D721Med (cell line): ENCODE results near the gene EMP3.
"Not testable (repeated sequence)": the region's sequence is repeated elsewhere in the genome, so short reads cannot be mapped to it uniquely, and the experiment has no call there.

ENCODE experiments used
- DNase-seq: peaks from one replicate; pipeline ENCODE4 v3.0.0; 2011; ENCODE audit warnings: low spot score; ENCODE audit not compliant: insufficient read length
- FAIRE-seq: peaks from 2 replicates; lab custom pipeline; 2011; peaks lifted over from hg19 to GRCh38; lab: Jason Lieb, UNC
- TF ChIP-seq, protein P1 (sequence below): IDR thresholded peaks from 2 replicates; pipeline ENCODE4 v1.5.1; 2012; ENCODE audit warnings: mild to moderate bottlenecking, control low read depth; ENCODE audit not compliant: insufficient read depth; ENCODE audit errors: missing control alignments

The EMP3 gene

DNA sequence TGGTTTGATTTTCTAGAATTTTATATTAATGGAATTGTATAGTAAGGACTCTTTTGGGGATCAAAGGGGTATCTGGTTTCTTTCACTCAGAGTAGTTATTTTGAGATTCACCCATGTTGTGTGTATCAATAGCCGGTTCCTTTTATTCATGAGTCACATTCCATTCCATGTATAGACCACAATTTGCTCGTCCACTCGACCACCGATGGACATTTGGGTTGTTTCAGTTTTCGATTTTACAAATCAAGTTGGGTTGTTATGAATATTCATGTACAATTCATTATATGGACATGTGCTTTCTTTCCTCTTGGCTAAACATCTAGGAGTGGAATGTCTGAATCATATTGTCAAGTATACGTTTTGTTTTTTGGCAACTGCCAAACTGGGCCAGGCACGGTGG is 9.6 kb upstream of the EMP3 start:
- no peak for FAIRE-seq
- TF ChIP-seq, protein P1, sequence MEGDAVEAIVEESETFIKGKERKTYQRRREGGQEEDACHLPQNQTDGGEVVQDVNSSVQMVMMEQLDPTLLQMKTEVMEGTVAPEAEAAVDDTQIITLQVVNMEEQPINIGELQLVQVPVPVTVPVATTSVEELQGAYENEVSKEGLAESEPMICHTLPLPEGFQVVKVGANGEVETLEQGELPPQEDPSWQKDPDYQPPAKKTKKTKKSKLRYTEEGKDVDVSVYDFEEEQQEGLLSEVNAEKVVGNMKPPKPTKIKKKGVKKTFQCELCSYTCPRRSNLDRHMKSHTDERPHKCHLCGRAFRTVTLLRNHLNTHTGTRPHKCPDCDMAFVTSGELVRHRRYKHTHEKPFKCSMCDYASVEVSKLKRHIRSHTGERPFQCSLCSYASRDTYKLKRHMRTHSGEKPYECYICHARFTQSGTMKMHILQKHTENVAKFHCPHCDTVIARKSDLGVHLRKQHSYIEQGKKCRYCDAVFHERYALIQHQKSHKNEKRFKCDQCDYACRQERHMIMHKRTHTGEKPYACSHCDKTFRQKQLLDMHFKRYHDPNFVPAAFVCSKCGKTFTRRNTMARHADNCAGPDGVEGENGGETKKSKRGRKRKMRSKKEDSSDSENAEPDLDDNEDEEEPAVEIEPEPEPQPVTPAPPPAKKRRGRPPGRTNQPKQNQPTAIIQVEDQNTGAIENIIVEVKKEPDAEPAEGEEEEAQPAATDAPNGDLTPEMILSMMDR = no peak
- DNase-seq = no peak

DNA sequence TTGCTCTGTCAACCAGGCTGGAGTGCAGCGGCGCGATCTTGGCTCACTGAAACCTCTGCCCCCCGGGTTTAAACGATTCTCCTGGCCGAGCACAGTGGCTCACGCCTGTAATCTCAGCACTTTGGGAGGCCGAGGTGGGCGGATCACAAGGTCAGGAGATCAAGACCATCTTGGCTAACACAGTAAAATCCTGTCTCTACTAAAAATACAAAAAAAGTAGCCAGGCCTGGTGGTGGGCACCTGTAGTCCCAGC is 7.7 kb upstream of the EMP3 start:
- not testable (repeated sequence) for FAIRE-seq, DNase-seq

DNA sequence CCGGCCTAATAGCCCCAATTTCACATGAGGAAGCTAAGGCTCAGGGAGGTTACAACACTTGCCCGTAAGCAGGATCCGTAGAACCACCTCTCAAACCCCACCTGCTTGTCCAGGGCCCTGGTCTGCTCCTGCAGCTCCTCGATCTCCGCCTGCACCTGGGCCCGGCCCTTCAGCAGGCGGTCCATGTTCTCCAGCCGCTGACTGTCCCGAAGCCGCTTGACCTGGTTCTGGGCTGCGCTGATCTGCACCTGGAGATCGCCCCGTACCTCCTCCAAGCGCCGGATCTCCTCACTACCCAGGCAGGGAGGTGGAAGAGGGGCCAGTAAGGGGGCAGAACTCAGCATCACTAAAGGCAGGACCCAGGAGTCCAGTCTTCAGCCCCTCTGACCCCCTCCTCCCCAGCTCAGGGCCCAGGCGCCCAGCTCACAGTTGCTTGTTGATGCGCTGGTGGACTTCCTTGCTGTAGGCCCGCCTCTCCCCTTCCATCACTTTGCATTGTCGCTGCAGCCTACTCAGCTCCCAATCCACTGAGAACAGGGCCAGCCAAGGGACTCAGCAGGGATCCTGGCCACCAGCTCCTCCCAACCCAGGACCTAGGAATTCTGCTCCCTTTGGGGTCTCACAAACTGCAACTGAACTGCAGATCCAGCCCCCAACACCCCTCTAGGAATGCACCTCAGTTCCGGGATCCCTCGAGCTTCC is 6.9 kb upstream of the EMP3 start:
- DNase-seq (no peak), FAIRE-seq (no peak)
- TF ChIP-seq, protein P1 = no peak

DNA sequence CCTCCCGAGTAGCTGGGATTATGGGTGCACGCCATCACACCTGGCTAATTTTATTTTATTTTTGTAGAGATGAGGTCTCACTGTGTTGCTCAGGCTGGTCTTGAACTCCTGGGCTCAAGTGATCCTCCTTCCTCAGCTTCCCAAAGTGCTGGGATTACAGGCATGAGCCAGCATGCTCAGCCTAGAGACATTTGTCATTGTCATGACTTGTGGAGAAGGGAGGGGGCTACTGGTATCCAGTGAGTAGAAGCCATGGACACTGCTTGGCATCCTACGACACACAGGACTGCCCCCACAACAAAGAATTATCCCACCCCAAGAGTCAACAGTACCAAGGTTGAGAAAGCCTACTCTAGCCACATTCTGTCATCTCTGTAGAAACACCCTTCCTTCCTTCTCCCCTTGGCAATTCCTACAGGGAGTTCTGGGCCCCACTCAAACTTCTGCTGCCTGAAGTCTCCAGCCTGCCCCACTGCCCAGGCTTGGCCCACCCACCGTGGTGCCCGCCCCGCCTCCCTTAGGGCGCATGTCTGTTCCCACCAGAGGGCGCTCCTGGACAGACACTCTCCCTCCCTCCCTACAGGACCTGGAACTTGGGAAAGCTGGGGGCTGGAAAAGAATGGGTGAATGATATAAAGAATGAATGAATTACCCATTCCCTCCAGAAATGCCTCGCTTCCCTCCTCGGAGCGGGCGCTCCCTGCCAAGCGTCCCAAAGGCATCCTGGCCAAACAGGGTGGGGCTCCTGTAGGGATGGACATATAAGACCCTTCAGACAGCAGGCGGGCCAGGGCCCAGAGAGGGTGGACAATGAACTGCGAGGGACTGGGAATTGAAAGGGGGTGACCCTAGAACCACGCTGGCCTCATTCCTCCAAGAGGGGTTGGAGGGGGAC is 5.5 kb upstream of the EMP3 start:
- no peak for FAIRE-seq
- TF ChIP-seq, protein P1 = peak; percentile 79
- no peak for DNase-seq

DNA sequence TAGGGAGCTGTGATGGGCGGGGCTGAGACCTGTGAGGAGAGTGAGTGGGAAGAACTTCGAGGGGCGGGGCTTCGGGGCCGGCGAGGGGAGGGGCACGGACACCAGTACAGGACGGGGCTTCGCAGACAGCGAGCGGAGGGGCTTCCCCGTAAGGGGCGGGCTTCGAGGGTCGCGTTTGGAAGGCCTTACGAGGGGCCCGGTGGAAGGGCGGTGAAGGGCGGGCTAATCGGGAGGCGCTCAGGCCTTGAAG is 4.1 kb upstream of the EMP3 start:
- FAIRE-seq (no peak), DNase-seq (peak; percentile 85)
- TF ChIP-seq, protein P1 = no peak

DNA sequence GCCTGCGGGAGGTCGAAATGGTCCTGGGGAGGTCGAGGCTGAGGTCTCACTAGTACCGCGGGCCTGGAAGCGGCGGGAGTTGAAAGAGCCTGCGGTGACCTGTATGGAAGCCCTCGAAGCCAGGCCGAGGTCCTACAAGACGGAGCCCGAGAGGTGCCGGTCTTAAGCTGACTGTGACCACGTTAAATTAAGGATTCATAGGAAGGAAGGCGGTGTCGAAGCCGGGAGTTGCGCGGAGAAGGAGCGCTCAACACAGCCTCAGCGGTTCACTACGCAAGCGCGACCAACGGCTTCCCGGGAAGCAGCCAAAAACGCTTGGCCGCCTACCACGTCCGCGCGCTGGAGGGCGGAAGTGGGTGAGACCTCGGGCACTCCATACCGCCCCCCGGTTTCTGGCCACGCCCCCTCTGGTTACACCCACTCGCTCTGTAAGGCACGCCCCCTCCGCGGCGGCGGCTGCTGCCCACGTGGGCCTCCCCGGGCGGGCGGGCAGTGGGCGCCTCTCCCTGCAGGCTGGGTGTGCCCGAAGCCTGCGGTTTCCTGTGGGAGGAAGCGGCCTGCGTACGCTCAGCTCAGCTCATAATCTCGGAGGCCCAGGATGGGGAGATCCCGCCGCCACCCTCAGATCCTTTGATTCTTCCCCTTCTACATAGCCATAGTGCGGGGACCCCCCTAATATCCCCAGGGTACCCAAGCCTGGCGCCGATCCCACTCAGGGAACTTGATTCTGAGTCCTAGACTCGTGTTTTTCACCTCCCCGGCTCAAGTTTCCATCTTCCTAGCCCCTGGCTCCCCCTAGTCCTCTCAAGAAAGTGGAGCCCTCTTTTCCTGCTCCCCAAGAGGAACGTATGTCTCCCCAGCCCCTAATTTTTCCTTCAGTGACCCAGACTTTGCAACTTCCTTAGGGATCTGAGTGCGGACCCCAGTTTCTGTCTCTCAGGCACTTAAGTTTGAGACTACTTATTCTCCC is 3.4 kb upstream of the EMP3 start:
- FAIRE-seq (no peak), DNase-seq (peak; percentile 86)
- TF ChIP-seq, protein P1 = no peak

DNA sequence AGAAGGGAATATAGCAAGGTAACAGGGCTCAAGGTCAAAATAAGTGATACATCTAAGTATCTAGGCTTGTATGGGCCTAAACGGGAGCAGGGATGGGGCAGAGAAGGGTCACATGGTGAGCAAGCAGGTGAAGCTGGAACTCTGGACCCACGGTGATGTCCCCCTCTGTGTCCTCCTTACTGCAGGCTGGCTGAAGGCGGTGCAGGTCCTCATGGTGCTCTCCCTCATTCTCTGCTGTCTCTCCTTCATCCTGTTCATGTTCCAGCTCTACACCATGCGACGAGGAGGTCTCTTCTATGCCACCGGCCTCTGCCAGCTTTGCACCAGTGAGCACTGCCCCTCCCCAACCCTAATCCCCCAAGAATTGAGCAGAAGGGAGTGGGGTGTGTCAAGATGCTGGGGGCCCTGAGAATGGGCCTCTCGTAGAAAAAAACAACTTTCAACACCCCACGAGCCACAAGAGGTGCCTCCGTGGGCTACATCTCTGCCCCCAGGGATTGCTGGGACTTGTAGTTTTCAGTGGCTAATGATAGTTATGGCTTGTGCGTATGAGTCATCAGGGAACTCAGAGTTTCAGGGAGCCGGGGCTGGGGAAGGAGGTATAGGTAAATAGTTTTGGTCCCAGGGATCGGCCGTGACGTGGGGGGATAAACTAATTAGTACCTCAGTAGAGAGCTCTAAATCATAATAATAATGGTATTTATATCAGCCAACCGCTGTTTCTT is 4.0 kb downstream of the EMP3 start:
- DNase-seq (no peak), FAIRE-seq (no peak)

More for the DNA sequence above, 4.0 kb downstream of the EMP3 start:
- TF ChIP-seq, protein P1 = no peak
